GM19193 (cell line): Measurements from ENCODE around the gene CHAD.

Experiments used
- POLR2A ChIP-seq: IDR thresholded peaks from 4 replicates; pipeline ENCODE4 v1.6.1; 2011; ENCODE audit not compliant: insufficient read depth, insufficient read length; ENCODE audit errors: extremely low read depth

CHAD gene

GRCh38 chr17:50467855-50468303, 801 bp downstream of the CHAD start:
- TF ChIP-seq POLR2A, result no peak

- no peak for TF ChIP-seq POLR2A
Measured at GRCh38 chr17:50467114-50467854, 1.4 kb downstream of the CHAD start.

- no peak for TF ChIP-seq POLR2A
Measured at GRCh38 chr17:50466371-50467113, 2.1 kb downstream of the CHAD start.

- no peak for TF ChIP-seq POLR2A
Measured at GRCh38 chr17:50465635-50466034, 3.0 kb downstream of the CHAD start.

- TF ChIP-seq POLR2A, result no peak
Measured at GRCh38 chr17:50465171-50465570, 3.5 kb downstream of the CHAD start.

GRCh38 chr17:50464736-50465135, 3.9 kb downstream of the CHAD start:
- TF ChIP-seq POLR2A, result no peak

- no peak for TF ChIP-seq POLR2A
Measured at GRCh38 chr17:50464121-50464520, 4.6 kb downstream of the CHAD start.

- TF ChIP-seq POLR2A, result no peak
Measured at GRCh38 chr17:50462446-50462845, 6.2 kb downstream of the CHAD start.

GRCh38 chr17:50461550-50462132, 7.0 kb downstream of the CHAD start:
- no peak for TF ChIP-seq POLR2A

GRCh38 chr17:50460831-50461526, 7.7 kb downstream of the CHAD start:
- no peak for TF ChIP-seq POLR2A

GRCh38 chr17:50459756-50460155, 8.9 kb downstream of the CHAD start:
- no peak for TF ChIP-seq POLR2A

- no peak for TF ChIP-seq POLR2A
Measured at GRCh38 chr17:50458701-50459676, 9.7 kb downstream of the CHAD start.

GRCh38 chr17:50458270-50458669, 10.4 kb downstream of the CHAD start:
- TF ChIP-seq POLR2A, result no peak

GRCh38 chr17:50457621-50458020, 11.1 kb downstream of the CHAD start:
- TF ChIP-seq POLR2A, result no peak

GRCh38 chr17:50453901-50454300, 14.8 kb downstream of the CHAD start:
- no peak for TF ChIP-seq POLR2A
